ENCODE data around the gene TOMM40. TPM values are rescaled to one million over a fixed set of nuclear protein-coding genes. Genes with fewer than 3 reads are reported as not detected.

The TOMM40 gene
- total and polyA plus RNA-seq, 2 of the 13 experiments (the other 11 are each of a cell fraction or from before 2014, with no cell fraction given): 72.0 to 110 TPM

GRCh38 chr19:44924243-44924725 lies 33.2 kb downstream of the TOMM40 start (continued):
- TF ChIP-seq ZNF142 (CRISPR knock-in tag; IDR thresholded peaks at IDR 0.05): peak; percentile 36; the same call in 1 of the 2 replicates
- no peak for TF ChIP-seq HOXA9 (CRISPR knock-in tag; IDR thresholded peaks at IDR 0.05; ENCODE audit: borderline replicate concordance)
- peak; percentile 63; the same call in 1 of the 2 replicates for TF ChIP-seq U2AF2 (IDR thresholded peaks at IDR 0.05; ENCODE audit: low read depth, low read length)
- TF ChIP-seq SP4 (CRISPR knock-in tag; IDR thresholded peaks at IDR 0.05): no peak
- peak; percentile 76; the same call in 1 of the 2 replicates for TF ChIP-seq ZNF362 (CRISPR knock-in tag; IDR thresholded peaks at IDR 0.05; ENCODE audit: borderline replicate concordance)
- no peak for TF ChIP-seq ATAD3A (CRISPR knock-in tag; IDR thresholded peaks at IDR 0.05)
- no peak for TF ChIP-seq ZNF550 (CRISPR knock-in tag; IDR thresholded peaks at IDR 0.05; ENCODE audit: borderline replicate concordance)
- TF ChIP-seq ZSCAN29 (CRISPR knock-in tag; conservative IDR thresholded peaks at IDR 0.05): peak; percentile 98
- peak; percentile 91 for TF ChIP-seq ATF2 (CRISPR knock-in tag; IDR thresholded peaks at IDR 0.05)
- peak; percentile 91 for TF ChIP-seq NR2C2 (CRISPR knock-in tag; IDR thresholded peaks at IDR 0.05; ENCODE audit: borderline replicate concordance)
- peak; percentile 80; the same call in 1 of the 2 replicates for TF ChIP-seq ZBTB25 (CRISPR knock-in tag; IDR thresholded peaks at IDR 0.05)
- no peak for TF ChIP-seq MTA3 (CRISPR knock-in tag; IDR thresholded peaks at IDR 0.05)
- TF ChIP-seq ZNF138 (CRISPR knock-in tag; IDR thresholded peaks at IDR 0.05; ENCODE audit: low read depth): no peak; the same call in 1 of the 2 replicates
- no peak for TF ChIP-seq E2F5 (CRISPR knock-in tag; conservative IDR thresholded peaks at IDR 0.05)
- peak; percentile 55; the same call in 1 of the 2 replicates for TF ChIP-seq ZNF615 (CRISPR knock-in tag; IDR thresholded peaks at IDR 0.05; ENCODE audit: borderline replicate concordance)
- peak; percentile 49; the same call in 1 of the 2 replicates for TF ChIP-seq PRMT3 (CRISPR knock-in tag; IDR thresholded peaks at IDR 0.05; ENCODE audit: borderline replicate concordance, low read depth)
- TF ChIP-seq ZNF160 (CRISPR knock-in tag; IDR thresholded peaks at IDR 0.05): 0 out of 2 replicates have a peak, but pooled peaks have one; percentile 58
- TF ChIP-seq RFX1 (IDR thresholded peaks at IDR 0.05): no peak

Measured in HepG2 (cell line).